GM18498 (cell line): ENCODE data around the gene SMIM34.
"Not testable (repeated sequence)": the region's sequence is repeated elsewhere in the genome, so short reads cannot be mapped to it uniquely, and the experiment has no call there.

ENCODE experiments used
- ATAC-seq: cut with Tn5 transposase; IDR thresholded peaks from one replicate; pipeline ENCODE4 v1.9.1; 2021; ENCODE audit warnings: mild to moderate bottlenecking, moderate library complexity; ENCODE audit not compliant: unreplicated experiment

Gene SMIM34

DNA sequence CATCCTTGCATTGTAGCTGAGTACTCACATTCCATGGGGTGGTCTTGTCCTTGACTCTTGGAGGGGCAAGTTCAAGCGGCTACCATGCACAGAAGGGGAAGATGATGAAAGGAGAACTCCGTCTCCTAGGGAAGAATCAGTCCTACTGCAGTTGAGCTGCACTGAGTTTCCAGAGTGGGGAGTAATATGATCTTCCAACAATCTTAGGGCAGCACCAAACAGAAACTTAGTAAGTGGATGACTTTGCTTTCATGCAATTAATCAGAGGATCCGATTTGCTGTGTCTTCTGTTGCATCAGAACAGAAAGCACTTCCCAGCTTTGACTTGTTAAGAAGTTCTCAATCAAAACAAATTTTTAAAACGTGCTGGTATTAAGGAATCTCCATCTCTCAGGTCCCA lies at the start of gene SMIM34:
SMIM34 (minus strand) TSS at position 147 of the 400 bp plus-strand sequence; CDS start at position 35, 112 bp downstream.
- not testable (repeated sequence) for ATAC-seq

DNA sequence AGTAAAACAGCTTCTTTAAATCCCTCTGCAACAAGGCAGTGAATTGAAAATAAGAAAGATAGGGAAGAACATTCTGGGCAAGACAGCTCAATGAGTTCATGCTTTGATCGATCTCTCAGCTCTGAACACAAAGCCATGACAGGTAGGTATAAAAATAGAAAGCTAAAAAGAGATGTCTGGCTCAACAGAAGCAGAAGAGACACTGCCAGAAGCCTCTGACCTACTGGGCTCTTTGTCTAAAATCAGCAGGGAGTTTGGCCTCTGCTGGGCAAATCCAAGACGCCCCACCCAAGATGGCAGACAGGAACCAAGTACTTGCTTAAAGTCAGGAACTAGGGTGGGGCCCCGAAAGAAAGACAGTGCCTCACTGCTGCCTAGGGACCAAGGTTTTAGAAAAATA lies 43.6 kb upstream of the SMIM34 start:
- not testable (repeated sequence) for ATAC-seq

DNA sequence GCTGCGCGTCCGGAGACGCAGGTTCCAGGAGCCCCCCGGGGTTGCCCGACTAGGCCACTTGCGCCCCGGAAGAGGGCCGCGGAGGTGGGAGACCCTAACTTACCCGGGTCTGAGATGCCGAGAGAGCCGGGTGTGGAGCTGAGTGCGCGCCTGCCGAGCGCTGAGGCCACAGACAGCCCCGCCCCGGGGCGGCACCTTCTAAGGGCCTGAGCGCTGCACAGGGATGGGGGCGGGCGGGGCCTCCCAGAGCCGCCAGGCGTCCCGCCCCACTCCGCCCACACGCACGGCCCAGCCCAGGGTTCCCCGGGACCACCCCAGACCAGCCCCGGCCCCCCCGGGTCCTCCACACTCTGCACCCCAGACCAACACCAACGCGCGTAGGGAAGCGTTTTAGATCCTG lies 35.7 kb upstream of the SMIM34 start:
- not testable (repeated sequence) for ATAC-seq

DNA sequence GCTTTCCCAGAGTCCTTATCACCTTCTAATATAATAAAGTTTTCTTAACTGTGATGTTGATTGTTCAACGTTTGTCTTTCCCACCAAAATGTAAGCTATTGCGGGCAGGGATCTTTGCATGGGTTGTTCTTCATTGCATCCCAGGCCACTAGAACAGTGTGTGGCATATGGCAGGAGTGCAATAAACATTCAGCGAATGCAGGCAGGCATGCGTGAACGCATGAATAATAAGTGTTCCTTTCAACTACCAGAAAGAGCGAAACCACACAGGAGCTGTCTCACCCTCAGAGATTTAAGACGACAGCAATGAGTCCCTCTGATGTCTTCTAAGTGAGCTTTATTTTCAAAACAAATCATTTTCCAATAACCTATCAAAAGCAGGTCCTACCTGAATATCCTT lies 34.5 kb upstream of the SMIM34 start:
- not testable (repeated sequence) for ATAC-seq

GRCh38 chr21:34456180-34456579 lies 32.4 kb upstream of the SMIM34 start:
- not testable (repeated sequence) for ATAC-seq

- not testable (repeated sequence) for ATAC-seq
These were observed 31.9 kb upstream of the SMIM34 start for GRCh38 chr21:34455628-34456027.

DNA sequence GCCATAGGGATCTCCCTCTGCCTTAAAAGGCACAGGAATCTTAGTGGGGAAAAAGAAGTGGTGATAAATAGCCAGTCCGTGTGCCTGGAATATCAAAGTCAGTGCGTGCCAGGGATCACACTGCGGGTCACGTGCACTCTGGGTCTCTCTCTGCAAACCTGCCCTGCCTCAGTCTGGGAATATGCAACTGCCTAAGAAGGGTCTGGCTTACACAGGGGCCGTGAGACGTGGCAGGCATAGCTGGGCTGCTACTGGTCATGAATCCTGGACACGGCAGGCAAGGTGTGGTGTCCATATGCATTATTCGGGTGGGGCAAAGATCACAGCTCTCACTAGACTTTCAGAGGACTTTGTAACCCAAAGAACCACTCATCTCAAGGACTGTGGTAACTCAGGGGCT lies 23.3 kb upstream of the SMIM34 start:
- ATAC-seq, result not testable (repeated sequence)

GRCh38 chr21:34443486-34443885 lies 19.7 kb upstream of the SMIM34 start:
- ATAC-seq, result not testable (repeated sequence)

- ATAC-seq, result not testable (repeated sequence)
These were observed 6.0 kb upstream of the SMIM34 start for GRCh38 chr21:34429710-34430109.

- ATAC-seq, result not testable (repeated sequence)
These were observed 4.7 kb upstream of the SMIM34 start for GRCh38 chr21:34428441-34428840.

DNA sequence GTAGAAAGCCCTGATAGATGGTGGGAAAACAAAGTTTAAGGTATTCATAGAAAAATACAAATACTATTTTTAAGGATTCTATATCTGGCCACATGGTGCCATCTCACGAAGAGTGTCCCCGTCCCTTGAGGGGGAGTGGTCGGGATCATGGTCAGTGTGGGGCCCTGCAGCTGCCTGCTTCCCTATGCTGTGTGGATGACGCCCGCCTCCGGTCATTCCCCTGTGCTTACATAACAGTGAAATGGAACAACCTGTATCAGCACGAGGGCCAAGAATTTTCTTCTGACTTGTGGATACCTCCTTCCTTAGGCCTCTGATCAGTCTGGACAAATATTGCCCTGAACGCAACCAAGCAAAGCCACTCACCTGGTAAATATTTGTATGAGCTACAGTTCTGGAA lies 3.6 kb upstream of the SMIM34 start:
- not testable (repeated sequence) for ATAC-seq

GRCh38 chr21:34417448-34418077 lies 6.2 kb downstream of the SMIM34 start:
- not testable (repeated sequence) for ATAC-seq

DNA sequence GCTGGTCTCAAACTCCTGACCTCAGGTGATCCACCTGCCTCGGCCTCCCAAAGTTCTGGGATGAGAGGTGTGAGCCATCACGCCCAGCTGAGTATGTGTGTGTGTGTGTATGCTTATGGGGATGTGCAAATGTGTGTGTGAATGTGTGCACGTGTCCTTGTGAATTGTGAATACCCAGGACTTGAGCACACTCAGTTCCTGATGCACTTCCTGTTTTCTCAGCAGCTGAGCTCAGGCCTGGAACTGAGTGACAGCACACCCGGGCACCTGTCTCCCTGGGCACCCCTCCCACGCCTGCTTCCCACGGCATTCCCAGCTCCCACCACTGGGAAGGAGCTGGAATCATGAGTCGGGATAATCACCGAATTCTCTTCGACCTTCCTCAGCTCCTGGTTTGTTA lies 16.5 kb downstream of the SMIM34 start:
- not testable (repeated sequence) for ATAC-seq

DNA sequence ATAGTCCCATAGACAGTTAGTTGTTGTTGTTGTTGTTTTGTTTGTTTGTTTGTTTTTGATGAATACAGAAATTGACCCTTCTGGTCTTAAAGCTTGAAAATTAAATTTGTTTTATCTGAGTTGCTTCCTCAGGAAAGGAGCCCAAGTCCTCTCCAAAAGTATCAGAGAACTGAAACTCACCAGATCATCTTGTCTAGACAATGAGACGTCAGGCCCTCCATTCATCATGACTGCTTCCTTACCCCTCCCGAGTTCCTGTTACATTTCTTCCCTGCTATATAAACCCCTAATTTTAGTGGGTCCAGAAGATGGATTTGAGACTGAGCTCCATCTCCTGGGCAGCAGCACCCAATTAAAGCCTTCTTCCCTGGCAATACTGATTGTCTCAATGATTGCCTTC lies 17.1 kb downstream of the SMIM34 start:
- ATAC-seq, result not testable (repeated sequence)

DNA sequence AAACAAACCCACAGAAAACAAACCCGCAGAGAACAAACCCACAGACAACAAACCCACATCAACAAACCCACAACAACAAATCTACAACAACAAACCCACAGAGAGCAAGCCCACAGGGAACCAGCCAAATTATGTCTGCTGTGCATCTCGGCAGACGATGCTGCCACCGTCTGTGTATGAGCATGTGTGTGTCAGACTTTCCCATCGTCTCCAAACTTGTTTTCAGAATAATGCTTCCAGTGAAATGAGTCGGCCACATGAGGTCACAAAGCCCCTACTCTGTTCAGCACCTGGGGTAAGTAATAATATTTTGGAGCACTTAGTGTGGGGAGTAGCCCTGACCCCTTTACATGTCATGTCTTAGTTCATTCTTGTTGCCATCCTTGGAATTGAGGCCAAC lies 17.6 kb downstream of the SMIM34 start:
- ATAC-seq, result not testable (repeated sequence)

GRCh38 chr21:34405686-34406085 lies 18.1 kb downstream of the SMIM34 start:
- not testable (repeated sequence) for ATAC-seq

GRCh38 chr21:34404742-34405141 lies 19.0 kb downstream of the SMIM34 start:
- ATAC-seq, result not testable (repeated sequence)

- ATAC-seq, result not testable (repeated sequence)
These were observed 23.2 kb downstream of the SMIM34 start for GRCh38 chr21:34400522-34400921.

- ATAC-seq, result peak; percentile 65
These were observed 39.9 kb downstream of the SMIM34 start for GRCh38 chr21:34383724-34384415.

- ATAC-seq, result not testable (repeated sequence)
These were observed 40.6 kb downstream of the SMIM34 start for GRCh38 chr21:34383138-34383537.

DNA sequence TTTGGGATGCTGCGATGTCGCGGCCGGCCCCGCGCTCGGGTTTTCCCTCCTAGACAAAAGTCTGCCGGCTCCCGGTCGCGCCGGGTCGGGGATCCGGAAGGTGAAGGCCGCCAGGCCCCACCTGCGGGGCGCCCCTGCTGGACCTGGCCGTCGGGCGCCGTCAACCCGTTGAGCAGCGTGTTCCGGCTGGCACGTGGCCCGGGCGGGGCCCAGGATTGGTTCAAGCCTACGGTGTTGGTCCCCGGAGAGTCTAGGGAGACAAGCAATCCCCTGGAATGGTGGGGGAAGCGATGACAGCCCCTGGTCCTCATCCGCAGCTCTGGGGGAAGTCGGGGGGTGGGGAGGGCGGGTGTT lies 48.2 kb downstream of the SMIM34 start:
- peak; percentile 77 for ATAC-seq

GRCh38 chr21:34374940-34375618 lies 48.7 kb downstream of the SMIM34 start, which contains the start of gene SMIM11:
Gene SMIM11 (plus strand): TSS chr21:34375507. CDS start chr21:34379505, 3,998 bp downstream.
- ATAC-seq, result peak; percentile 97
